WTC11 (cell line): Measurements from ENCODE around the gene ARL8A.

Source experiments
- ATF2 ChIP-seq: sonication (generic); formaldehyde crosslinking; IDR thresholded peaks from 2 replicates; pipeline ENCODE4 v1.8.1; 2022; ENCODE audit warnings: low read depth, missing genetic modification reagents, borderline replicate concordance
- ATF6 ChIP-seq: sonication (generic); formaldehyde crosslinking; IDR thresholded peaks from 2 replicates; pipeline ENCODE4 v1.8.1; 2023; ENCODE audit warnings: mild to moderate bottlenecking, missing genetic modification reagents
- CREM ChIP-seq: sonication (generic); formaldehyde crosslinking; IDR thresholded peaks from 2 replicates; pipeline ENCODE4 v1.8.1; 2022; ENCODE audit warnings: mild to moderate bottlenecking, missing genetic modification reagents, moderate library complexity
- CTCF ChIP-seq: fragments of 200-600 bp; IDR thresholded peaks from 2 replicates; pipeline ENCODE4 v1.8.0; 2022; ENCODE audit warnings: antibody characterized with exemption
- E2F1 ChIP-seq: sonication (generic); formaldehyde crosslinking; IDR thresholded peaks from 2 replicates; pipeline ENCODE4 v1.8.0; 2022; ENCODE audit warnings: mild to moderate bottlenecking, missing genetic modification reagents
- EMX1 ChIP-seq: fragments of 250-450 bp; sonication (Bioruptor Pico); IDR thresholded peaks from 2 replicates; pipeline ENCODE4 v1.8.0; 2021; ENCODE audit warnings: mild to moderate bottlenecking
- ESRRA ChIP-seq: sonication (generic); formaldehyde crosslinking; IDR thresholded peaks from 2 replicates; pipeline ENCODE4 v1.8.1; 2022; ENCODE audit warnings: mild to moderate bottlenecking, missing genetic modification reagents, borderline replicate concordance
- FOXJ3 ChIP-seq: sonication (generic); formaldehyde crosslinking; IDR thresholded peaks from 2 replicates; pipeline ENCODE4 v1.9.0; 2021; ENCODE audit warnings: missing genetic modification reagents, mild to moderate bottlenecking, borderline replicate concordance
- FOXP4 ChIP-seq: sonication (generic); formaldehyde crosslinking; IDR thresholded peaks from 2 replicates; pipeline ENCODE4 v1.8.0; 2022; ENCODE audit warnings: mild to moderate bottlenecking, missing genetic modification reagents
- JAZF1 ChIP-seq: fragments of 250-450 bp; sonication (Bioruptor Pico); IDR thresholded peaks from 2 replicates; pipeline ENCODE4 v1.9.0; 2021; ENCODE audit warnings: moderate library complexity, mild to moderate bottlenecking, inconsistent platforms
- JUN ChIP-seq: sonication (generic); formaldehyde crosslinking; IDR thresholded peaks from 2 replicates; pipeline ENCODE4 v1.8.0; 2023; ENCODE audit warnings: mild to moderate bottlenecking, missing genetic modification reagents
- USF1 ChIP-seq: sonication (generic); formaldehyde crosslinking; IDR thresholded peaks from 2 replicates; pipeline ENCODE4 v1.8.0; 2022; ENCODE audit warnings: mild to moderate bottlenecking, missing genetic modification reagents
- USF2 ChIP-seq: sonication (generic); formaldehyde crosslinking; IDR thresholded peaks from 2 replicates; pipeline ENCODE4 v1.8.1; 2023; ENCODE audit warnings: mild to moderate bottlenecking, missing genetic modification reagents, moderate library complexity
- ZNF423 ChIP-seq: fragments of 250-450 bp; sonication (Bioruptor Pico); IDR thresholded peaks from 2 replicates; pipeline ENCODE4 v2.1.2; 2022; ENCODE audit warnings: mild to moderate bottlenecking, moderate library complexity

GRCh38 chr1:202154766-202155477 is 10.4 kb upstream of the ARL8A start:
- TF ChIP-seq CTCF (peak; percentile 56), E2F1 (no peak), ATF2 (CRISPR knock-in tag) (no peak), JAZF1 (CRISPR knock-in tag) (no peak), ESRRA (CRISPR knock-in tag) (no peak), ATF6 (CRISPR knock-in tag) (no peak), EMX1 (CRISPR knock-in tag) (no peak), ZNF423 (CRISPR knock-in tag) (no peak), FOXJ3 (CRISPR knock-in tag) (no peak), CREM (CRISPR knock-in tag) (no peak), USF2 (no peak), USF1 (CRISPR knock-in tag) (no peak), JUN (CRISPR knock-in tag) (no peak), FOXP4 (CRISPR knock-in tag) (no peak)
